K562 (cell line): ENCODE measurements around the gene RFNG. TPM values are rescaled to one million over a fixed set of nuclear protein-coding genes. Genes with fewer than 3 reads are reported as not detected.

Experiments used
- BDP1 ChIP-seq: IDR thresholded peaks from 3 replicates; pipeline ENCODE4 v1.6.1; 2011; ENCODE audit not compliant: insufficient read length, insufficient read depth
- DIDO1 ChIP-seq: fragments of 450-650 bp; IDR thresholded peaks from 2 replicates; pipeline ENCODE4 v1.6.1; 2016; ENCODE audit warnings: low read depth, missing biosample characterization, missing genetic modification characterization
- E2F6 ChIP-seq, 2 experiments: IDR thresholded peaks; 2 replicates each; pipeline ENCODE4 v1.6.1; 2011; ENCODE audit warnings: borderline replicate concordance in 1 of 2, control low read depth in 1 of 2, low read depth in 1 of 2, low read length in 1 of 2, mild to moderate bottlenecking in 1 of 2, mixed read lengths in 1 of 2, moderate library complexity in 1 of 2; ENCODE audit not compliant: insufficient read depth in 1 of 2, insufficient read length in 1 of 2, poor library complexity in 1 of 2, severe bottlenecking in 1 of 2; ENCODE audit errors: extremely low read depth in 1 of 2
- FOXK1 ChIP-seq: sonication (generic); formaldehyde crosslinking; IDR thresholded peaks from 2 replicates; pipeline ENCODE4 v1.8.0; 2022; ENCODE audit warnings: missing genetic modification reagents, mild to moderate bottlenecking, borderline replicate concordance
- GABPA ChIP-seq: fragments of 200-800 bp; sonication (Bioruptor generic); conservative IDR thresholded peaks from 2 replicates; pipeline ENCODE4 v1.6.1; 2016; ENCODE audit warnings: low read depth, missing genetic modification characterization, missing compliant biosample characterization
- L3MBTL2 ChIP-seq: fragments of 450-650 bp; IDR thresholded peaks from 2 replicates; pipeline ENCODE4 v1.6.1; 2016; ENCODE audit warnings: mild to moderate bottlenecking, moderate library complexity
- LEF1 ChIP-seq: fragments of 450-650 bp; IDR thresholded peaks from 2 replicates; pipeline ENCODE4 v1.6.1; 2016; ENCODE audit warnings: mild to moderate bottlenecking
- MBD2 ChIP-seq: sonication (generic); IDR thresholded peaks from 2 replicates; pipeline ENCODE4 v1.6.1; 2016; ENCODE audit warnings: low read depth, borderline replicate concordance
- MNT ChIP-seq, 2 experiments: fragments of 450-650 bp; conservative IDR thresholded peaks; 2 replicates each; pipeline ENCODE4 v1.6.1; 2017; ENCODE audit warnings: mild to moderate bottlenecking in 2 of 2, moderate library complexity in 2 of 2
- NFIX ChIP-seq: fragments of 250-450 bp; sonication (Bioruptor Pico); IDR thresholded peaks from 2 replicates; pipeline ENCODE4 v1.4.0; 2020; ENCODE audit warnings: low read depth, mild to moderate bottlenecking, moderate library complexity
- PHTF2 ChIP-seq: fragments of 250-450 bp; sonication (Bioruptor Pico); IDR thresholded peaks from 2 replicates; pipeline ENCODE4 v1.5.0; 2021; ENCODE audit warnings: mild to moderate bottlenecking
- PRDM10 ChIP-seq: fragments of 450-650 bp; IDR thresholded peaks from 2 replicates; pipeline ENCODE4 v1.6.1; 2018; ENCODE audit not compliant: partially characterized antibody
- SAFB ChIP-seq: fragments of 200-400 bp; formaldehyde crosslinking; IDR thresholded peaks from 2 replicates; pipeline ENCODE4 v1.6.1; 2017; ENCODE audit warnings: low read depth, low read length, borderline replicate concordance
- SIN3A ChIP-seq, 2 experiments: fragments of 150-350 bp in 1 of 2; IDR thresholded peaks; 2 replicates each; pipeline ENCODE4 v1.6.1; 2011 to 2016; ENCODE audit warnings: borderline replicate concordance in 2 of 2, low read depth in 2 of 2, low read length in 2 of 2, mild to moderate bottlenecking in 2 of 2, moderate library complexity in 2 of 2; ENCODE audit not compliant: control insufficient read depth in 1 of 2
- U2AF1 ChIP-seq: fragments of 200-400 bp; formaldehyde crosslinking; optimal IDR thresholded peaks from 2 replicates; pipeline ENCODE3; 2017; ENCODE audit warnings: mild to moderate bottlenecking, low read depth, low read length, moderate library complexity
- ZFPM2 ChIP-seq: fragments of 250-450 bp; sonication (Bioruptor Pico); IDR thresholded peaks from 2 replicates; pipeline ENCODE4 v1.5.1; 2022; ENCODE audit warnings: mild to moderate bottlenecking
- ZNF354B ChIP-seq: fragments of 250-450 bp; sonication (Bioruptor Pico); IDR thresholded peaks from 2 replicates; pipeline ENCODE4 v1.4.0; 2020
- ZNF79 ChIP-seq: fragments of 250-450 bp; sonication (Bioruptor Pico); IDR thresholded peaks from 2 replicates; pipeline ENCODE4 v1.4.0; 2020; ENCODE audit warnings: low read depth, mild to moderate bottlenecking, moderate library complexity
- ZSCAN32 ChIP-seq: fragments of 450-650 bp; formaldehyde crosslinking; IDR thresholded peaks from 2 replicates; pipeline ENCODE4 v1.4.0; 2020; ENCODE audit warnings: mild to moderate bottlenecking, moderate library complexity
- polyA plus RNA-seq, 8 experiments: library from polyadenylated mRNA; depleted of rRNA in 4 of 8; stranded (reverse) in 5 of 8; unstranded in 3 of 8; fragments of >200 nt; fragmentation: Nextera tagmentation in 2 of 8; fragmentation: Illumina TruSeq in 1 of 8; extraction: Ambion mirVana in 2 of 8; extraction: Trizol in 1 of 8; gene quantifications; 2 replicates each; pipeline versions ENCODE4 v1.2.1 to v1.2.3, GENCODE V29; 2011 to 2014; ENCODE audit warnings: inconsistent platforms in 1 of 8, missing spikeins in 1 of 8
- total RNA-seq, 7 experiments: library from RNA; depleted of rRNA in 6 of 7; stranded (reverse); fragments of >200 nt in 6 of 7; fragmentation: Illumina TruSeq in 2 of 7; extraction: Trizol in 2 of 7; gene quantifications; 2 replicates each; pipeline versions ENCODE4 v1.2.1 to v1.2.3, GENCODE V29; 2011 to 2021; ENCODE audit warnings: low replicate concordance in 1 of 7

Gene RFNG
- total and polyA plus RNA-seq, 9 of the 15 experiments (the other 6 are each of a cell fraction or from before 2014, with no cell fraction given), result 0.32 to 32.8 (median 9.5) TPM

GRCh38 chr17:82023447-82024241 lies 28.0 kb downstream of the RFNG start (continued):
- peak in 1 of 2 experiments; percentile 27 for TF ChIP-seq E2F6 (IDR thresholded peaks at IDR 0.05; ENCODE audit: borderline replicate concordance in 1 of 2, extremely low read depth in 1 of 2, insufficient read depth in 1 of 2, insufficient read length in 1 of 2, low read depth in 1 of 2, low read length in 1 of 2, poor library complexity in 1 of 2, severe bottlenecking in 1 of 2)
- no peak for TF ChIP-seq LEF1
- no peak for TF ChIP-seq ZNF79
- no peak for TF ChIP-seq GABPA (tag)
- TF ChIP-seq L3MBTL2, result 0 out of 2 replicates have a peak, but pooled peaks have one; percentile 24
- no peak for TF ChIP-seq NFIX (CRISPR knock-in tag)
- TF ChIP-seq ZNF354B, result no peak
- TF ChIP-seq DIDO1, result no peak
- TF ChIP-seq ZFPM2 (CRISPR knock-in tag), result no peak
- no peak for TF ChIP-seq PHTF2 (CRISPR knock-in tag)
- peak in 1 of 2 experiments; percentile 7; a peak in 1 of 4 replicates for TF ChIP-seq MNT (conservative IDR thresholded peaks at IDR 0.05)
- TF ChIP-seq U2AF1, result no peak
- TF ChIP-seq PRDM10, result no peak
- peak; percentile 36; the same call in 1 of the 2 replicates for TF ChIP-seq SAFB
- TF ChIP-seq ZSCAN32 (CRISPR knock-in tag), result no peak
- TF ChIP-seq BDP1, result no peak
- no peak for TF ChIP-seq FOXK1 (CRISPR knock-in tag)
- 0 out of 4 replicates have a peak, but pooled peaks of 1 of the 2 experiments have one; percentile 30 for TF ChIP-seq SIN3A (IDR thresholded peaks at IDR 0.05; ENCODE audit: borderline replicate concordance in 2 of 2, control insufficient read depth in 1 of 2, low read depth in 2 of 2, low read length in 2 of 2)
- TF ChIP-seq MBD2, result 0 out of 2 replicates have a peak, but pooled peaks have one; percentile 10
